CD4-positive, alpha-beta T cell treated with Interleukin-4 for 4 hours (primary cell): ENCODE measurements around the gene RSPH1.

Experiments used
- DNase-seq: peaks from one replicate; pipeline ENCODE4 v3.0.0-alpha.2; 2020

RSPH1 gene

GRCh38 chr21:42512346-42513034 lies 16.5 kb upstream of the RSPH1 start:
- no peak for DNase-seq

- DNase-seq, result no peak
These were observed 13.2 kb upstream of the RSPH1 start for GRCh38 chr21:42509244-42509643.

GRCh38 chr21:42508371-42508770 lies 12.3 kb upstream of the RSPH1 start:
- DNase-seq, result no peak

GRCh38 chr21:42507418-42507817 lies 11.4 kb upstream of the RSPH1 start:
- no peak for DNase-seq

GRCh38 chr21:42505090-42505726 lies 9.2 kb upstream of the RSPH1 start:
- no peak for DNase-seq

GRCh38 chr21:42503711-42504110 lies 7.7 kb upstream of the RSPH1 start:
- no peak for DNase-seq

GRCh38 chr21:42500736-42501135 lies 4.7 kb upstream of the RSPH1 start:
- no peak for DNase-seq

GRCh38 chr21:42500225-42500624 lies 4.2 kb upstream of the RSPH1 start:
- no peak for DNase-seq

GRCh38 chr21:42499444-42500112 lies 3.6 kb upstream of the RSPH1 start:
- DNase-seq, result no peak

- DNase-seq, result no peak
These were observed 2.0 kb upstream of the RSPH1 start for GRCh38 chr21:42498012-42498411.

- no peak for DNase-seq
These were observed 797 bp upstream of the RSPH1 start for GRCh38 chr21:42496839-42497202.

- DNase-seq, result no peak
These were observed 282 bp downstream of the RSPH1 start for GRCh38 chr21:42495765-42496119.

GRCh38 chr21:42495027-42495426 lies 997 bp downstream of the RSPH1 start:
- no peak for DNase-seq

- no peak for DNase-seq
These were observed 2.6 kb downstream of the RSPH1 start for GRCh38 chr21:42493109-42494060.

GRCh38 chr21:42492201-42492600 lies 3.8 kb downstream of the RSPH1 start:
- no peak for DNase-seq

GRCh38 chr21:42491328-42491727 lies 4.7 kb downstream of the RSPH1 start:
- DNase-seq, result no peak

GRCh38 chr21:42490720-42491119 lies 5.3 kb downstream of the RSPH1 start:
- DNase-seq, result no peak

- DNase-seq, result no peak
These were observed 6.0 kb downstream of the RSPH1 start for GRCh38 chr21:42489991-42490390.

- DNase-seq, result no peak
These were observed 6.9 kb downstream of the RSPH1 start for GRCh38 chr21:42489006-42489563.

GRCh38 chr21:42486531-42486930 lies 9.5 kb downstream of the RSPH1 start:
- DNase-seq, result no peak

GRCh38 chr21:42486072-42486471 lies 10.0 kb downstream of the RSPH1 start:
- no peak for DNase-seq

GRCh38 chr21:42484966-42485365 lies 11.1 kb downstream of the RSPH1 start:
- DNase-seq, result no peak

- no peak for DNase-seq
These were observed 14.9 kb downstream of the RSPH1 start for GRCh38 chr21:42481169-42481568.
